ENCODE measurements around the gene MBOAT2. TPM values are rescaled to one million over a fixed set of nuclear protein-coding genes. Genes with fewer than 3 reads are reported as not detected.

The MBOAT2 gene
- total RNA-seq, 1 experiment from 2014 or later = 16.8 TPM

DNA sequence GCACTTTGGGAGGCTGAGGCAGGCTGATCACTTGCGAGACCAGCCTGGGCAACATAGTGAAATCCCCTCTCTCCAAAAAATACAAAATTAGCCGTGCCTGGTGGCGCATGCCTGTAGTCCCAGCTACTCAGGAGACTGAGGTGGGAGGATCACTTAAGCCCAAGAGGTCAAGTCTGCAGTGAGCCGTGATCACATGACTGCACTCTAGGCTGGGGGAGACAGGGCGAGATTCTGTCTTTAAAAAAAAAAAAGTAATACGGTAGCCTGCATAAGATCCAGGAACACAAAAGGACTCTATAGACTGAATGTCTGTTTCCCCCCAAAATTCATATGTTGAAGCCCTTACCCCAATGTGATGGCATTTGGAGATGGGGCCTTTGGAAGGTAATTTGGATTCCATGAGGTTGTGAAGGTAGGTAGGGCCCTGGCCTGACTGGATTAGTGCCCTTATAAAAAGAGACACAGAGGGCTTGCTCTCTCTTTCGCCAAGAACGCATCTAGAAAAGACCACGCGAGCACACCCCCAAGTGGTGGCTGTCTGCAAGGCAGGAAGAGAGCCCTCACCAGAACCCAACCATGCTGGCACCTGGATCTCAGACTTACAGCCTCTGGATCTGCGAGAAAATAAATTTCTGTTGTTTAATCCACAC lies 17.0 kb downstream of the MBOAT2 start:
- Histone ChIP-seq H4K20me1 (ENCODE audit: insufficient read depth) (peaks cover 2% of the 10 kb centered on the region; the same call in 1 of the 2 replicates), H3K9ac (ENCODE audit: low read length) (no peak overlapping the region), H3K9me2 (ENCODE audit: insufficient read depth) (no peaks in the 10 kb centered on the region), H3K27ac (ENCODE audit: low read depth, low read length) (no peak overlapping the region), H3K4me1 (ENCODE audit: control insufficient read depth in 1 of 2, insufficient read depth in 2 of 2, low read length in 2 of 2) (no peaks in the 10 kb centered on the region), H3K4me2 (ENCODE audit: low read length) (no peak overlapping the region), H3K4me3 (replicated peaks in 1 of 2; ENCODE audit: low read depth in 1 of 2, low read length in 2 of 2) (no peak overlapping the region), H2AFZ (ENCODE audit: low read depth, low read length, poor library complexity, severe bottlenecking) (no peak overlapping the region), H3K36me3 (ENCODE audit: control insufficient read depth in 1 of 2, insufficient read depth in 2 of 2, low read length in 2 of 2) (no peaks in the 10 kb centered on the region), H3K9me3 (ENCODE audit: control insufficient read depth in 1 of 2, insufficient read depth in 1 of 2, low read depth in 1 of 2, low read length in 2 of 2) (no peaks in the 10 kb centered on the region), H3K79me2 (ENCODE audit: insufficient read depth, low read length) (peaks cover 10% of the 10 kb centered on the region; the same call in 1 of the 2 replicates), H3K27me3 (ENCODE audit: insufficient read depth, low read length) (no peaks in the 10 kb centered on the region)
- TF ChIP-seq RAD21 (IDR thresholded peaks at IDR 0.05; ENCODE audit: low read depth) (peak; percentile 43), EZH2phosphoT487 (IDR thresholded peaks at IDR 0.05; ENCODE audit: borderline replicate concordance) (no peak)
- TF ChIP-seq, protein P1, sequence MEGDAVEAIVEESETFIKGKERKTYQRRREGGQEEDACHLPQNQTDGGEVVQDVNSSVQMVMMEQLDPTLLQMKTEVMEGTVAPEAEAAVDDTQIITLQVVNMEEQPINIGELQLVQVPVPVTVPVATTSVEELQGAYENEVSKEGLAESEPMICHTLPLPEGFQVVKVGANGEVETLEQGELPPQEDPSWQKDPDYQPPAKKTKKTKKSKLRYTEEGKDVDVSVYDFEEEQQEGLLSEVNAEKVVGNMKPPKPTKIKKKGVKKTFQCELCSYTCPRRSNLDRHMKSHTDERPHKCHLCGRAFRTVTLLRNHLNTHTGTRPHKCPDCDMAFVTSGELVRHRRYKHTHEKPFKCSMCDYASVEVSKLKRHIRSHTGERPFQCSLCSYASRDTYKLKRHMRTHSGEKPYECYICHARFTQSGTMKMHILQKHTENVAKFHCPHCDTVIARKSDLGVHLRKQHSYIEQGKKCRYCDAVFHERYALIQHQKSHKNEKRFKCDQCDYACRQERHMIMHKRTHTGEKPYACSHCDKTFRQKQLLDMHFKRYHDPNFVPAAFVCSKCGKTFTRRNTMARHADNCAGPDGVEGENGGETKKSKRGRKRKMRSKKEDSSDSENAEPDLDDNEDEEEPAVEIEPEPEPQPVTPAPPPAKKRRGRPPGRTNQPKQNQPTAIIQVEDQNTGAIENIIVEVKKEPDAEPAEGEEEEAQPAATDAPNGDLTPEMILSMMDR (IDR thresholded peaks at IDR 0.05 in 2 of 3, conservative IDR thresholded peaks at IDR 0.05 in 1 of 3; ENCODE audit: borderline replicate concordance in 1 of 3, insufficient read depth in 1 of 3, low read depth in 2 of 3, low read length in 2 of 3) = peak in 2 of 3 experiments; percentile 60 to 62; a peak in 4 of 6 replicates
- no peak for DNase-seq (ENCODE audit: low read depth, low spot score)
- ChIA-PET CTCF (no interaction called here), POLR2A (no interaction called here), RAD21 (ENCODE audit: low non-redundant PET in 1 of 2, low total read pairs in 2 of 2, uncharacterized antibody in 2 of 2, unreplicated experiment in 2 of 2) (no interaction called here)
- no TSS peak for BruUV-seq (replicated peaks)
- peak; percentile 78 for ATAC-seq
- intact Hi-C loops (cut with micrococcal nuclease) = loop anchor here (5.0 kb wide), 1 partner anchor 114 kb away; no protein-coding TSS in a partner anchor

GRCh38 chr2:8985561-8986326 lies 17.7 kb downstream of the MBOAT2 start:
- Histone ChIP-seq H3K4me2 (ENCODE audit: low read length) (no peak overlapping the region), H3K4me1 (ENCODE audit: control insufficient read depth in 1 of 2, insufficient read depth in 2 of 2, low read length in 2 of 2) (no peaks in the 10 kb centered on the region), H2AFZ (ENCODE audit: low read depth, low read length, poor library complexity, severe bottlenecking) (no peak overlapping the region), H3K9ac (ENCODE audit: low read length) (no peak overlapping the region), H3K27ac (ENCODE audit: low read depth, low read length) (no peak overlapping the region), H3K27me3 (ENCODE audit: insufficient read depth, low read length) (no peaks in the 10 kb centered on the region), H3K9me3 (ENCODE audit: control insufficient read depth in 1 of 2, insufficient read depth in 1 of 2, low read depth in 1 of 2, low read length in 2 of 2) (no peaks in the 10 kb centered on the region), H3K4me3 (replicated peaks in 1 of 2; ENCODE audit: low read depth in 1 of 2, low read length in 2 of 2) (no peak overlapping the region), H3K79me2 (ENCODE audit: insufficient read depth, low read length) (peaks cover 3% of the 10 kb centered on the region; the same call in 1 of the 2 replicates), H4K20me1 (ENCODE audit: insufficient read depth) (no peaks in the 10 kb centered on the region), H3K9me2 (ENCODE audit: insufficient read depth) (no peaks in the 10 kb centered on the region), H3K36me3 (ENCODE audit: control insufficient read depth in 1 of 2, insufficient read depth in 2 of 2, low read length in 2 of 2) (no peaks in the 10 kb centered on the region)
- DNase-seq (ENCODE audit: low read depth, low spot score) (no peak), ATAC-seq (no peak)
- RAD21 ChIA-PET (ENCODE audit: low non-redundant PET in 1 of 2, low total read pairs in 2 of 2, uncharacterized antibody in 2 of 2, unreplicated experiment in 2 of 2) = no interaction called here
- intact Hi-C loops (cut with micrococcal nuclease) = loop anchor here (5.0 kb wide), 1 partner anchor 113 kb away; no protein-coding TSS in a partner anchor
- BruUV-seq (replicated peaks) = no TSS peak
- CTCF ChIA-PET = no interaction called here
- POLR2A ChIA-PET = no interaction called here
- TF ChIP-seq ZFX (IDR thresholded peaks at IDR 0.05) = no peak

Data from HCT116 (cell line).